ENCODE results near the gene ZC3H12C.

DNA sequence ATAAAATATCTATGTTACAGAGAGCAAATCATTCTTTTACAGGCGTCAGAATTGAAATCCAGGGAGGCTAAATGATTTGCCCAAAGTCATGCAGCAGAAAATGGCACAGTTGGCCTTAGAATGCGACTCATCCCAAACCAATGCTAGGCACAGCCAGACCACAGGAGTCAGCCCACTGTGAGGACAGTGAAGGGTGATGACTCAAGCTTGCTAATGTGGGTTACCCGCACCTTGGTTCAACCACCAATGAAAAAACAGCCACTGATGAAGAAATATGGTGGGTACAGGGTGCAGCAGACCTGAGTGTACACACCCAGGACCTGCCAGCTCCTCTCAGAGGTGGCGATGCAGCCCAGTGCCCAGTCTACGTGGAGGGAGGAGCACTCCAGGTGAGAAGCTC lies 89.7 kb downstream of the ZC3H12C start:
- no peak for TF ChIP-seq POLR2A (IDR thresholded peaks at IDR 0.05)
- TF ChIP-seq, protein P1, sequence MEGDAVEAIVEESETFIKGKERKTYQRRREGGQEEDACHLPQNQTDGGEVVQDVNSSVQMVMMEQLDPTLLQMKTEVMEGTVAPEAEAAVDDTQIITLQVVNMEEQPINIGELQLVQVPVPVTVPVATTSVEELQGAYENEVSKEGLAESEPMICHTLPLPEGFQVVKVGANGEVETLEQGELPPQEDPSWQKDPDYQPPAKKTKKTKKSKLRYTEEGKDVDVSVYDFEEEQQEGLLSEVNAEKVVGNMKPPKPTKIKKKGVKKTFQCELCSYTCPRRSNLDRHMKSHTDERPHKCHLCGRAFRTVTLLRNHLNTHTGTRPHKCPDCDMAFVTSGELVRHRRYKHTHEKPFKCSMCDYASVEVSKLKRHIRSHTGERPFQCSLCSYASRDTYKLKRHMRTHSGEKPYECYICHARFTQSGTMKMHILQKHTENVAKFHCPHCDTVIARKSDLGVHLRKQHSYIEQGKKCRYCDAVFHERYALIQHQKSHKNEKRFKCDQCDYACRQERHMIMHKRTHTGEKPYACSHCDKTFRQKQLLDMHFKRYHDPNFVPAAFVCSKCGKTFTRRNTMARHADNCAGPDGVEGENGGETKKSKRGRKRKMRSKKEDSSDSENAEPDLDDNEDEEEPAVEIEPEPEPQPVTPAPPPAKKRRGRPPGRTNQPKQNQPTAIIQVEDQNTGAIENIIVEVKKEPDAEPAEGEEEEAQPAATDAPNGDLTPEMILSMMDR (IDR thresholded peaks at IDR 0.05), result no peak
